HEK293 (cell line): ENCODE data around the gene MPPED2.

Experiments used
- CTCF ChIA-PET: fragments of 350-600 bp; formaldehyde crosslinking; extraction: SDS; loops from one replicate; lab custom pipeline; 2021; ENCODE audit warnings: antibody characterized with exemption; lab: Yijun Ruan, JAX
- POLR2A ChIA-PET: fragments of 300-600 bp; formaldehyde crosslinking; extraction: SDS; loops from one replicate; lab custom pipeline; 2020; ENCODE audit warnings: antibody characterized with exemption, inconsistent platforms; lab: Yijun Ruan, JAX
- H3K27ac ChIP-seq: fragments of 200-500 bp; sonication (Bioruptor generic); 2 replicates; pipeline ENCODE4 v1.5.1; 2014; ENCODE audit warnings: low read depth, low read length, control low read depth, inconsistent platforms; ENCODE audit errors: extremely low read depth
- H3K36me3 ChIP-seq, 2 experiments: fragments of 200-500 bp in 1 of 2; sonication (Bioruptor generic) in 1 of 2; 1 replicate in 1 of 2; 2 replicates in 1 of 2; pipeline ENCODE4 v1.5.1; 2014 to 2017; ENCODE audit warnings: inconsistent platforms in 2 of 2, low read length in 2 of 2; ENCODE audit not compliant: control insufficient read depth in 2 of 2, insufficient read depth in 1 of 2
- H3K4me1 ChIP-seq: fragments of 200-500 bp; sonication (Bioruptor generic); 2 replicates; pipeline ENCODE4 v1.5.1; 2014; ENCODE audit warnings: mild to moderate bottlenecking, low read length, inconsistent platforms; ENCODE audit not compliant: control insufficient read depth, insufficient read depth
- H3K4me3 ChIP-seq: 2 replicates; pipeline ENCODE4 v1.5.1; 2011; ENCODE audit warnings: low read depth, mild to moderate bottlenecking, control low read depth, low read length, moderate library complexity
- H3K9me3 ChIP-seq: fragments of 200-500 bp; sonication (Bioruptor generic); 2 replicates; pipeline ENCODE4 v1.5.1; 2014; ENCODE audit warnings: low read depth, low read length, inconsistent platforms; ENCODE audit not compliant: control insufficient read depth, insufficient read depth
- BCL11B ChIP-seq: fragments of 450-650 bp; formaldehyde crosslinking; IDR thresholded peaks from 2 replicates; pipeline ENCODE4 v1.5.1; 2016; ENCODE audit warnings: low read depth, missing biosample characterization, missing genetic modification characterization
- BCL6B ChIP-seq: fragments of 450-650 bp; formaldehyde crosslinking; IDR thresholded peaks from 2 replicates; pipeline ENCODE4 v1.5.1; 2017; ENCODE audit warnings: missing biosample characterization, missing genetic modification characterization
- FEZF1 ChIP-seq: fragments of 450-650 bp; formaldehyde crosslinking; IDR thresholded peaks from 2 replicates; pipeline ENCODE4 v1.5.1; 2016; ENCODE audit warnings: missing biosample characterization, missing genetic modification characterization
- GFI1B ChIP-seq: fragments of 450-650 bp; formaldehyde crosslinking; IDR thresholded peaks from 2 replicates; pipeline ENCODE4 v1.5.1; 2016; ENCODE audit warnings: missing biosample characterization, missing genetic modification characterization
- IKZF3 ChIP-seq: fragments of 450-650 bp; IDR thresholded peaks from 2 replicates; pipeline ENCODE4 v1.5.0; 2018; ENCODE audit warnings: missing biosample characterization, mild to moderate bottlenecking, missing genetic modification characterization, moderate library complexity
- KLF1 ChIP-seq: fragments of 450-650 bp; formaldehyde crosslinking; IDR thresholded peaks from 2 replicates; pipeline ENCODE4 v1.5.1; 2016; ENCODE audit warnings: missing biosample characterization, missing genetic modification characterization
- KLF16 ChIP-seq: fragments of 450-650 bp; formaldehyde crosslinking; IDR thresholded peaks from 2 replicates; pipeline ENCODE4 v1.5.1; 2017; ENCODE audit warnings: missing biosample characterization, missing genetic modification characterization
- KLF8 ChIP-seq: fragments of 450-650 bp; formaldehyde crosslinking; IDR thresholded peaks from 2 replicates; pipeline ENCODE4 v1.5.1; 2016; ENCODE audit warnings: missing biosample characterization, missing genetic modification characterization
- KLF9 ChIP-seq: fragments of 450-650 bp; formaldehyde crosslinking; IDR thresholded peaks from 2 replicates; pipeline ENCODE4 v1.5.1; 2016; ENCODE audit warnings: missing biosample characterization, missing genetic modification characterization, low read depth
- PBX3 ChIP-seq: sonication (generic); formaldehyde crosslinking; IDR thresholded peaks from 2 replicates; pipeline ENCODE4 v1.8.1; 2022; ENCODE audit warnings: mild to moderate bottlenecking, moderate library complexity, missing genetic modification reagents
- PRDM4 ChIP-seq: fragments of 450-650 bp; formaldehyde crosslinking; IDR thresholded peaks from 2 replicates; pipeline ENCODE4 v1.5.1; 2017; ENCODE audit warnings: missing biosample characterization, missing genetic modification characterization
- RBAK ChIP-seq: fragments of 450-650 bp; formaldehyde crosslinking; IDR thresholded peaks from 2 replicates; pipeline ENCODE4 v1.5.1; 2016; ENCODE audit warnings: missing biosample characterization, missing genetic modification characterization
- REPIN1 ChIP-seq: fragments of 450-650 bp; formaldehyde crosslinking; IDR thresholded peaks from 2 replicates; pipeline ENCODE4 v1.5.1; 2017; ENCODE audit warnings: missing biosample characterization, missing genetic modification characterization, low read depth
- SP2 ChIP-seq: fragments of 450-650 bp; formaldehyde crosslinking; IDR thresholded peaks from 2 replicates; pipeline ENCODE4 v1.5.1; 2016; ENCODE audit warnings: missing biosample characterization, missing genetic modification characterization
- ZBTB8A ChIP-seq: fragments of 450-650 bp; formaldehyde crosslinking; IDR thresholded peaks from 2 replicates; pipeline ENCODE4 v1.5.1; 2016; ENCODE audit warnings: missing biosample characterization, missing genetic modification characterization
- ZFP41 ChIP-seq: fragments of 450-650 bp; formaldehyde crosslinking; IDR thresholded peaks from 2 replicates; pipeline ENCODE4 v1.5.1; 2016; ENCODE audit warnings: missing biosample characterization, missing genetic modification characterization, borderline replicate concordance
- ZNF112 ChIP-seq: fragments of 450-650 bp; formaldehyde crosslinking; IDR thresholded peaks from 2 replicates; pipeline ENCODE4 v1.5.0; 2017; ENCODE audit warnings: missing biosample characterization, missing genetic modification characterization
- ZNF133 ChIP-seq: fragments of 450-650 bp; formaldehyde crosslinking; IDR thresholded peaks from 2 replicates; pipeline ENCODE4 v1.5.1; 2016; ENCODE audit warnings: missing biosample characterization, missing genetic modification characterization
- ZNF2 ChIP-seq: fragments of 450-650 bp; formaldehyde crosslinking; IDR thresholded peaks from 2 replicates; pipeline ENCODE4 v1.5.1; 2016; ENCODE audit warnings: missing biosample characterization, missing genetic modification characterization
- ZNF324 ChIP-seq: fragments of 450-650 bp; formaldehyde crosslinking; IDR thresholded peaks from 2 replicates; pipeline ENCODE4 v1.5.1; 2016; ENCODE audit warnings: missing biosample characterization, missing genetic modification characterization
- ZNF610 ChIP-seq: fragments of 450-650 bp; formaldehyde crosslinking; IDR thresholded peaks from 2 replicates; pipeline ENCODE4 v1.5.1; 2016; ENCODE audit warnings: missing biosample characterization, missing genetic modification characterization, borderline replicate concordance
- ZNF623 ChIP-seq: fragments of 450-650 bp; formaldehyde crosslinking; IDR thresholded peaks from 2 replicates; pipeline ENCODE4 v1.5.1; 2016; ENCODE audit warnings: missing biosample characterization, missing genetic modification characterization
- ZNF670 ChIP-seq: fragments of 450-650 bp; formaldehyde crosslinking; IDR thresholded peaks from 2 replicates; pipeline ENCODE4 v1.5.1; 2016; ENCODE audit warnings: missing biosample characterization, missing genetic modification characterization, low read depth
- ZNF830 ChIP-seq: fragments of 450-650 bp; IDR thresholded peaks from 2 replicates; pipeline ENCODE4 v1.5.0; 2018; ENCODE audit warnings: missing biosample characterization, missing genetic modification characterization, low read depth, mild to moderate bottlenecking, moderate library complexity
- ZSCAN16 ChIP-seq: fragments of 450-650 bp; formaldehyde crosslinking; IDR thresholded peaks from 2 replicates; pipeline ENCODE4 v1.5.1; 2016; ENCODE audit warnings: missing biosample characterization, missing genetic modification characterization
- ZSCAN4 ChIP-seq: fragments of 450-650 bp; formaldehyde crosslinking; IDR thresholded peaks from 2 replicates; pipeline ENCODE4 v1.5.1; 2017; ENCODE audit warnings: missing biosample characterization, missing genetic modification characterization
- ZXDB ChIP-seq: fragments of 450-650 bp; formaldehyde crosslinking; IDR thresholded peaks from 2 replicates; pipeline ENCODE4 v1.5.1; 2016; ENCODE audit warnings: missing biosample characterization, missing genetic modification characterization
- TF ChIP-seq, protein P1 (sequence below): fragments of 450-650 bp; formaldehyde crosslinking; IDR thresholded peaks from 2 replicates; pipeline ENCODE4 v1.5.1; 2017; ENCODE audit warnings: missing biosample characterization, mild to moderate bottlenecking, missing genetic modification characterization, moderate library complexity
- TF ChIP-seq, protein P2 (sequence below): fragments of 450-650 bp; formaldehyde crosslinking; IDR thresholded peaks from 2 replicates; pipeline ENCODE4; 2016; ENCODE audit warnings: missing biosample characterization, missing genetic modification characterization
- TF ChIP-seq, protein P3 (sequence below): fragments of 450-650 bp; formaldehyde crosslinking; IDR thresholded peaks from 2 replicates; pipeline ENCODE4 v1.5.1; 2017; ENCODE audit warnings: missing biosample characterization, missing genetic modification characterization

MPPED2 gene

GRCh38 chr11:30454111-30454510, 132.0 kb downstream of the MPPED2 start:
- peaks cover 23% of the 10 kb centered on the region; the same call in 1 of the 2 replicates for H3K4me1 ChIP-seq
- no peak for TF ChIP-seq RBAK (tag by site-specific recombination)
- TF ChIP-seq, protein P1, sequence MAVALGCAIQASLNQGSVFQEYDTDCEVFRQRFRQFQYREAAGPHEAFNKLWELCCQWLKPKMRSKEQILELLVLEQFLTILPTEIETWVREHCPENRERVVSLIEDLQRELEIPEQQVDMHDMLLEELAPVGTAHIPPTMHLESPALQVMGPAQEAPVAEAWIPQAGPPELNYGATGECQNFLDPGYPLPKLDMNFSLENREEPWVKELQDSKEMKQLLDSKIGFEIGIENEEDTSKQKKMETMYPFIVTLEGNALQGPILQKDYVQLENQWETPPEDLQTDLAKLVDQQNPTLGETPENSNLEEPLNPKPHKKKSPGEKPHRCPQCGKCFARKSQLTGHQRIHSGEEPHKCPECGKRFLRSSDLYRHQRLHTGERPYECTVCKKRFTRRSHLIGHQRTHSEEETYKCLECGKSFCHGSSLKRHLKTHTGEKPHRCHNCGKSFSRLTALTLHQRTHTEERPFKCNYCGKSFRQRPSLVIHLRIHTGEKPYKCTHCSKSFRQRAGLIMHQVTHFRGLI (tag by site-specific recombination): no peak
- no peak for TF ChIP-seq ZNF623
- peak; percentile 29; the same call in 1 of the 2 replicates for TF ChIP-seq ZXDB (tag by site-specific recombination)
- TF ChIP-seq ZSCAN16: peak; percentile 51; the same call in 1 of the 2 replicates
- no peak for TF ChIP-seq BCL6B (tag by site-specific recombination)
- TF ChIP-seq KLF9: no peak
- TF ChIP-seq, protein P2, sequence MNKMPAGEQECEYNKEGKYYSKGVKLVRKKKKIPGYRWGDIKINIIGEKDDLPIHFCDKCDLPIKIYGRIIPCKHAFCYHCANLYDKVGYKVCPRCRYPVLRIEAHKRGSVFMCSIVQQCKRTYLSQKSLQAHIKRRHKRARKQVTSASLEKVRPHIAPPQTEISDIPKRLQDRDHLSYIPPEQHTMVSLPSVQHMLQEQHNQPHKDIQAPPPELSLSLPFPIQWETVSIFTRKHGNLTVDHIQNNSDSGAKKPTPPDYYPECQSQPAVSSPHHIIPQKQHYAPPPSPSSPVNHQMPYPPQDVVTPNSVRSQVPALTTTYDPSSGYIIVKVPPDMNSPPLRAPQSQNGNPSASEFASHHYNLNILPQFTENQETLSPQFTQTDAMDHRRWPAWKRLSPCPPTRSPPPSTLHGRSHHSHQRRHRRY (tag by site-specific recombination): no peak
- TF ChIP-seq PBX3 (CRISPR knock-in tag): no peak
- no peak for TF ChIP-seq SP2 (tag by site-specific recombination)
- TF ChIP-seq ZNF670 (tag by site-specific recombination): no peak
- no peak for TF ChIP-seq ZFP41 (tag by site-specific recombination)
- peak; percentile 22; the same call in 1 of the 2 replicates for TF ChIP-seq ZNF610 (tag by site-specific recombination)
- no peak for TF ChIP-seq ZNF2
- TF ChIP-seq ZNF830 (tag by site-specific recombination): no peak
- peak; percentile 74 for TF ChIP-seq IKZF3 (tag by site-specific recombination)
- no peak for TF ChIP-seq ZBTB8A (tag by site-specific recombination)
- TF ChIP-seq REPIN1 (tag by site-specific recombination): no peak
- no peak for TF ChIP-seq KLF16
- no peak for TF ChIP-seq ZNF112 (tag by site-specific recombination)
- TF ChIP-seq PRDM4: peak; percentile 80
- TF ChIP-seq ZNF133 (tag by site-specific recombination): no peak
- TF ChIP-seq FEZF1 (tag by site-specific recombination): peak; percentile 83
- TF ChIP-seq ZNF324 (tag by site-specific recombination): no peak
- TF ChIP-seq GFI1B (tag by site-specific recombination): 0 out of 2 replicates have a peak, but pooled peaks have one; percentile 27
- TF ChIP-seq BCL11B (tag by site-specific recombination): no peak
- TF ChIP-seq KLF8 (tag by site-specific recombination): no peak
- TF ChIP-seq ZSCAN4 (tag by site-specific recombination): no peak
- no peak for TF ChIP-seq KLF1
- TF ChIP-seq, protein P3, sequence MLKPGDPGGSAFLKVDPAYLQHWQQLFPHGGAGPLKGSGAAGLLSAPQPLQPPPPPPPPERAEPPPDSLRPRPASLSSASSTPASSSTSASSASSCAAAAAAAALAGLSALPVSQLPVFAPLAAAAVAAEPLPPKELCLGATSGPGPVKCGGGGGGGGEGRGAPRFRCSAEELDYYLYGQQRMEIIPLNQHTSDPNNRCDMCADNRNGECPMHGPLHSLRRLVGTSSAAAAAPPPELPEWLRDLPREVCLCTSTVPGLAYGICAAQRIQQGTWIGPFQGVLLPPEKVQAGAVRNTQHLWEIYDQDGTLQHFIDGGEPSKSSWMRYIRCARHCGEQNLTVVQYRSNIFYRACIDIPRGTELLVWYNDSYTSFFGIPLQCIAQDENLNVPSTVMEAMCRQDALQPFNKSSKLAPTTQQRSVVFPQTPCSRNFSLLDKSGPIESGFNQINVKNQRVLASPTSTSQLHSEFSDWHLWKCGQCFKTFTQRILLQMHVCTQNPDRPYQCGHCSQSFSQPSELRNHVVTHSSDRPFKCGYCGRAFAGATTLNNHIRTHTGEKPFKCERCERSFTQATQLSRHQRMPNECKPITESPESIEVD: peak; percentile 90

More at GRCh38 chr11:30454111-30454510, 132.0 kb downstream of the MPPED2 start:
- ChIA-PET CTCF (no interaction called here), POLR2A (no interaction called here)
- H3K27ac ChIP-seq: no peak overlapping the region
- H3K9me3 ChIP-seq: no peaks in the 10 kb centered on the region
- H3K4me3 ChIP-seq: no peak overlapping the region
- H3K36me3 ChIP-seq: no peaks in the 10 kb centered on the region
